GM19238 (cell line): ENCODE measurements around the gene TRPM8.

Experiments used
- DNase-seq: peaks from one replicate; pipeline ENCODE4 v3.0.0; 2011; ENCODE audit warnings: low spot score; ENCODE audit not compliant: insufficient read length

The TRPM8 gene

GRCh38 chr2:233974530-233975071 is 57.4 kb downstream of the TRPM8 start:
- DNase-seq, result no peak

GRCh38 chr2:233976087-233976486 is 58.9 kb downstream of the TRPM8 start:
- DNase-seq, result no peak

GRCh38 chr2:233976690-233977294 is 59.6 kb downstream of the TRPM8 start:
- no peak for DNase-seq

- DNase-seq, result no peak
Measured at GRCh38 chr2:233977296-233977837, 60.2 kb downstream of the TRPM8 start.

- DNase-seq, result no peak
Measured at GRCh38 chr2:233979748-233980147, 62.6 kb downstream of the TRPM8 start.

- DNase-seq, result no peak
Measured at GRCh38 chr2:233980955-233981561, 63.9 kb downstream of the TRPM8 start.

GRCh38 chr2:233981574-233982420 is 64.6 kb downstream of the TRPM8 start:
- no peak for DNase-seq

- no peak for DNase-seq
Measured at GRCh38 chr2:233982421-233983121, 65.4 kb downstream of the TRPM8 start.

- no peak for DNase-seq
Measured at GRCh38 chr2:233983445-233983844, 66.3 kb downstream of the TRPM8 start.

GRCh38 chr2:233988581-233988980 is 71.4 kb downstream of the TRPM8 start:
- no peak for DNase-seq

- no peak for DNase-seq
Measured at GRCh38 chr2:233989221-233989858, 72.2 kb downstream of the TRPM8 start.

- no peak for DNase-seq
Measured at GRCh38 chr2:233990261-233990798, 73.2 kb downstream of the TRPM8 start.

- DNase-seq, result no peak
Measured at GRCh38 chr2:233991196-233991595, 74.0 kb downstream of the TRPM8 start.

- no peak for DNase-seq
Measured at GRCh38 chr2:233992513-233993217, 75.5 kb downstream of the TRPM8 start.

- no peak for DNase-seq
Measured at GRCh38 chr2:233993461-233993860, 76.3 kb downstream of the TRPM8 start.

- DNase-seq, result no peak
Measured at GRCh38 chr2:233994151-233994550, 77.0 kb downstream of the TRPM8 start.

GRCh38 chr2:233996000-233996399 is 78.8 kb downstream of the TRPM8 start:
- DNase-seq, result no peak

- no peak for DNase-seq
Measured at GRCh38 chr2:233996461-233996860, 79.3 kb downstream of the TRPM8 start.

- DNase-seq, result no peak
Measured at GRCh38 chr2:233997707-233998106, 80.5 kb downstream of the TRPM8 start.

- DNase-seq, result no peak
Measured at GRCh38 chr2:233999182-233999581, 82.0 kb downstream of the TRPM8 start.
